Measurements from ENCODE around the gene TBC1D24. TPM values are rescaled to one million over a fixed set of nuclear protein-coding genes. Genes with fewer than 3 reads are reported as not detected.
A peak's percentile ranks its signal among the peaks of the same experiment; 100 is the strongest.

TBC1D24 gene
- polyA plus RNA-seq, 1 of the 3 experiments (the other 2 are of a cell fraction), result 6.7 TPM

DNA sequence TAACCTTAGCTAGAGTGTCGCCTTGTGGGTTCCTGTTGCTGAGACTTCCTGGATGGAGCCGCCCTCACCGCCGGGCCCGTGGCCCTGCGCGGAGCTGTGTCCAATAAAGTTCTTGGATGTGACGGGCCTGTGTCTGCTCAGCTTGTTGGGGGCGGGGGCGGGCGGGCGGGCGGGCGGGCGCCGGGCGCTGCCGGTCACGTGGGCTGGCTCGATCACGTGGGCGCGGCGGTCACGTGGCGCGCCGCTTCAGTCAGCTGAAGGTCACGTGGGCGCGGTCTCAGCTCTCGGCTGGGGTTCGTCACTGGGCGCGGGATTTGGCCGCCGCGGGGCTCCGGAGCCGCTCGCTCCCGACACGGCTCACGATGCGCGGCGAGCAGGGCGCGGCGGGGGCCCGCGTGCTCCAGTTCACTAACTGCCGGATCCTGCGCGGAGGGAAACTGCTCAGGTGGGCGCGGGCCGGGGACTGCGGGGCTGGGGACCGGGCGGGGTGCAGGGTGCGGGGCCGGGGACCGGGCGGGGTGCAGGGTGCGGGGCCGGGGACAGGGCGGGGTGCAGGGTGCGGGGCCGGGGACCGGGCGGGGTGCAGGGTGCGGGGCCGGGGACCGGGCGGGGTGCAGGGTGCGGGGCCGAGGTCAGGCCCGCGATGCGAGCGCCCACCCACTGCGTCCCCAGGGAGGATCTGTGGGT is 45.3 kb downstream of the TBC1D24 start, which contains the start of gene AMDHD2:
TSS of gene AMDHD2 (plus strand) at position 275 of the 687 bp plus-strand sequence. CDS start at position 363, 88 bp downstream.
- peak within 1 kb of the TSS; percentile 58 to 75 for H3K4me3 ChIP-seq (ENCODE audit: low read depth in 2 of 2, low read length in 1 of 2)
- peak within 1 kb of the TSS; percentile 65 to 87 for H3K27ac ChIP-seq (ENCODE audit: low read depth in 2 of 2, low read length in 1 of 2)
- H3K27me3 ChIP-seq (ENCODE audit: insufficient read depth), result no peaks in the 10 kb centered on the region
- peak within 1 kb of the TSS; percentile 85 for H3K4me2 ChIP-seq
- peak; percentile 63; the same call in 1 of the 2 replicates for TF ChIP-seq TAF1 (IDR thresholded peaks at IDR 0.05; ENCODE audit: borderline replicate concordance, low read depth, low read length)
- TF ChIP-seq SMC3 (IDR thresholded peaks at IDR 0.05; ENCODE audit: low read depth, low read length), result no peak
- TF ChIP-seq, protein P1, sequence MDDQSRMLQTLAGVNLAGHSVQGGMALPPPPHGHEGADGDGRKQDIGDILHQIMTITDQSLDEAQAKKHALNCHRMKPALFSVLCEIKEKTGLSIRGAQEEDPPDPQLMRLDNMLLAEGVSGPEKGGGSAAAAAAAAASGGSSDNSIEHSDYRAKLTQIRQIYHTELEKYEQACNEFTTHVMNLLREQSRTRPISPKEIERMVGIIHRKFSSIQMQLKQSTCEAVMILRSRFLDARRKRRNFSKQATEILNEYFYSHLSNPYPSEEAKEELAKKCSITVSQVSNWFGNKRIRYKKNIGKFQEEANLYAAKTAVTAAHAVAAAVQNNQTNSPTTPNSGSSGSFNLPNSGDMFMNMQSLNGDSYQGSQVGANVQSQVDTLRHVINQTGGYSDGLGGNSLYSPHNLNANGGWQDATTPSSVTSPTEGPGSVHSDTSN (IDR thresholded peaks at IDR 0.05), result peak; percentile 84
- peak; percentile 33; the same call in 1 of the 2 replicates for TF ChIP-seq TCF12 (IDR thresholded peaks at IDR 0.05)
- TF ChIP-seq EZH2phosphoT487 (IDR thresholded peaks at IDR 0.05; ENCODE audit: borderline replicate concordance, low read depth), result no peak
- TF ChIP-seq MXI1 (IDR thresholded peaks at IDR 0.05; ENCODE audit: low read depth, low read length), result peak; percentile 70
- TF ChIP-seq, protein P2, sequence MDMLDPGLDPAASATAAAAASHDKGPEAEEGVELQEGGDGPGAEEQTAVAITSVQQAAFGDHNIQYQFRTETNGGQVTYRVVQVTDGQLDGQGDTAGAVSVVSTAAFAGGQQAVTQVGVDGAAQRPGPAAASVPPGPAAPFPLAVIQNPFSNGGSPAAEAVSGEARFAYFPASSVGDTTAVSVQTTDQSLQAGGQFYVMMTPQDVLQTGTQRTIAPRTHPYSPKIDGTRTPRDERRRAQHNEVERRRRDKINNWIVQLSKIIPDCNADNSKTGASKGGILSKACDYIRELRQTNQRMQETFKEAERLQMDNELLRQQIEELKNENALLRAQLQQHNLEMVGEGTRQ (IDR thresholded peaks at IDR 0.05; ENCODE audit: borderline replicate concordance, low read depth, low read length), result peak; percentile 98
- TF ChIP-seq POLR2AphosphoS5 (IDR thresholded peaks at IDR 0.05; ENCODE audit: low read depth, low read length), result peak; percentile 83
- no peak for TF ChIP-seq FOXJ3 (CRISPR knock-in tag; IDR thresholded peaks at IDR 0.05)
- TF ChIP-seq, protein P3, sequence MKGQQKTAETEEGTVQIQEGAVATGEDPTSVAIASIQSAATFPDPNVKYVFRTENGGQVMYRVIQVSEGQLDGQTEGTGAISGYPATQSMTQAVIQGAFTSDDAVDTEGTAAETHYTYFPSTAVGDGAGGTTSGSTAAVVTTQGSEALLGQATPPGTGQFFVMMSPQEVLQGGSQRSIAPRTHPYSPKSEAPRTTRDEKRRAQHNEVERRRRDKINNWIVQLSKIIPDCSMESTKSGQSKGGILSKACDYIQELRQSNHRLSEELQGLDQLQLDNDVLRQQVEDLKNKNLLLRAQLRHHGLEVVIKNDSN (IDR thresholded peaks at IDR 0.05; ENCODE audit: borderline replicate concordance, low read depth), result peak; percentile 97
- TF ChIP-seq, protein P4, sequence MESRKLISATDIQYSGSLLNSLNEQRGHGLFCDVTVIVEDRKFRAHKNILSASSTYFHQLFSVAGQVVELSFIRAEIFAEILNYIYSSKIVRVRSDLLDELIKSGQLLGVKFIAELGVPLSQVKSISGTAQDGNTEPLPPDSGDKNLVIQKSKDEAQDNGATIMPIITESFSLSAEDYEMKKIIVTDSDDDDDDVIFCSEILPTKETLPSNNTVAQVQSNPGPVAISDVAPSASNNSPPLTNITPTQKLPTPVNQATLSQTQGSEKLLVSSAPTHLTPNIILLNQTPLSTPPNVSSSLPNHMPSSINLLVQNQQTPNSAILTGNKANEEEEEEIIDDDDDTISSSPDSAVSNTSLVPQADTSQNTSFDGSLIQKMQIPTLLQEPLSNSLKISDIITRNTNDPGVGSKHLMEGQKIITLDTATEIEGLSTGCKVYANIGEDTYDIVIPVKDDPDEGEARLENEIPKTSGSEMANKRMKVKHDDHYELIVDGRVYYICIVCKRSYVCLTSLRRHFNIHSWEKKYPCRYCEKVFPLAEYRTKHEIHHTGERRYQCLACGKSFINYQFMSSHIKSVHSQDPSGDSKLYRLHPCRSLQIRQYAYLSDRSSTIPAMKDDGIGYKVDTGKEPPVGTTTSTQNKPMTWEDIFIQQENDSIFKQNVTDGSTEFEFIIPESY (IDR thresholded peaks at IDR 0.05; ENCODE audit: borderline replicate concordance, low read depth), result peak; percentile 92; the same call in 1 of the 2 replicates
- TF ChIP-seq FOXM1 (IDR thresholded peaks at IDR 0.05; ENCODE audit: low read depth), result no peak
- peak; percentile 98; the same call in 1 of the 2 replicates for TF ChIP-seq SIN3A (IDR thresholded peaks at IDR 0.05; ENCODE audit: borderline replicate concordance, low read depth, low read length)
- peak; percentile 48; the same call in 1 of the 2 replicates for TF ChIP-seq NFIC (IDR thresholded peaks at IDR 0.05; ENCODE audit: borderline replicate concordance)
- TF ChIP-seq EP300 (IDR thresholded peaks at IDR 0.05; ENCODE audit: borderline replicate concordance in 1 of 2, low read depth in 1 of 2, low read length in 1 of 2), result peak in 1 of 2 experiments; percentile 19; a peak in 1 of 4 replicates
- no peak; the same call in 1 of the 2 replicates for TF ChIP-seq FOSL2 (IDR thresholded peaks at IDR 0.05; ENCODE audit: borderline replicate concordance, low read depth)
- TF ChIP-seq, protein P5, sequence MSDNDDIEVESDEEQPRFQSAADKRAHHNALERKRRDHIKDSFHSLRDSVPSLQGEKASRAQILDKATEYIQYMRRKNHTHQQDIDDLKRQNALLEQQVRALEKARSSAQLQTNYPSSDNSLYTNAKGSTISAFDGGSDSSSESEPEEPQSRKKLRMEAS (IDR thresholded peaks at IDR 0.05; ENCODE audit: low read depth), result peak; percentile 86
- peak; percentile 41 for TF ChIP-seq ELF1 (IDR thresholded peaks at IDR 0.05)
- peak; percentile 90 for TF ChIP-seq CHD2 (IDR thresholded peaks at IDR 0.05; ENCODE audit: low read length, partially characterized antibody)
- peak; percentile 79 for TF ChIP-seq RCOR1 (IDR thresholded peaks at IDR 0.05; ENCODE audit: low read length)
- peaks cover 7% of the 10 kb centered on the region for H3F3A ChIP-seq (replicated peaks; ENCODE audit: insufficient read depth)
- H3K9me3 ChIP-seq, result no peaks in the 10 kb centered on the region
- ChIA-PET CTCF (interaction anchor here (1.1 to 1.8 kb wide), 2 partner anchors 11 to 19 kb away, joined by 4 to 5 read pairs; partner anchors contain the start of gene CEMP1), POLR2A (interaction anchor here (0.7 to 1.7 kb wide), 5 partner anchors 9 to 52 kb away, joined by 3 to 15 read pairs (median 4); partner anchors contain the start of gene CEMP1)
- H3K9me2 ChIP-seq, result no peaks in the 10 kb centered on the region
- no peak within 1 kb of the TSS for H2AFZ ChIP-seq (ENCODE audit: low read depth)
- H3K9ac ChIP-seq, result peak within 1 kb of the TSS; percentile 84
- peaks cover 20 to 26% of the 10 kb centered on the region in 2 experiments for H3K36me3 ChIP-seq (replicated peaks in 1 of 2; ENCODE audit: control insufficient read depth in 1 of 2, insufficient read depth in 2 of 2, low read length in 1 of 2)
- H4K20me1 ChIP-seq (ENCODE audit: insufficient read depth), result peaks cover 42% of the 10 kb centered on the region
- WGBS (ENCODE audit: low lambda C conversion rate), result 2% methylated on average over 20 of the region's 83 CpGs
- DNase-seq, result peak; percentile 99
- peaks cover 12 to 28% of the 10 kb centered on the region in 2 experiments; a peak in 3 of 4 replicates for H3K4me1 ChIP-seq (ENCODE audit: control insufficient read depth in 1 of 2, insufficient read depth in 2 of 2, low read depth in 1 of 2, low read length in 1 of 2)
- peaks cover 81% of the 10 kb centered on the region for H3K79me2 ChIP-seq (ENCODE audit: insufficient read depth)
